ENCODE measurements around the gene ALDH1B1. TPM values are rescaled to one million over a fixed set of nuclear protein-coding genes. Genes with fewer than 3 reads are reported as not detected.

ALDH1B1 gene
- total and polyA plus RNA-seq, 2 donors (not counting 3 experiments of a cell fraction or from before 2014, with no cell fraction given) = 11.5 to 20.5 TPM

- Histone ChIP-seq H4K20me1 (replicated peaks; ENCODE audit: control insufficient read depth, extremely low read depth, insufficient read depth, low read length) (no peaks in the 10 kb centered on the region), H3K36me3 (ENCODE audit: control insufficient read depth in 2 of 2, extremely low read depth in 1 of 2, insufficient read depth in 2 of 2, low read length in 2 of 2) (no peaks in the 10 kb centered on the region), H3K27me3 (ENCODE audit: control insufficient read depth in 2 of 2, insufficient read depth in 2 of 2, low read length in 2 of 2) (peaks cover under 1 to 3% of the 10 kb centered on the region in 2 experiments), H3K9me3 (replicated peaks; ENCODE audit: control insufficient read depth, insufficient read depth, low read length) (no peaks in the 10 kb centered on the region), H3K4me2 (ENCODE audit: insufficient read depth, low read length) (no peak overlapping the region), H3K27ac (ENCODE audit: insufficient read depth, low read depth, low read length) (no peak overlapping the region), H2AFZ (ENCODE audit: low read depth, low read length) (no peak overlapping the region), H3K4me3 (replicated peaks in 1 of 3; ENCODE audit: insufficient read depth in 1 of 3, low read depth in 1 of 3, low read length in 3 of 3) (no peak overlapping the region), H3K4me1 (ENCODE audit: control insufficient read depth, extremely low read depth, insufficient read depth, low read length) (no peaks in the 10 kb centered on the region), H3K9me1 (replicated peaks; ENCODE audit: control insufficient read depth, extremely low read depth, insufficient read depth, low read length) (no peaks in the 10 kb centered on the region), H3K9ac (replicated peaks; ENCODE audit: extremely low read depth, insufficient read depth, low read length) (no peak overlapping the region), H3K79me2 (ENCODE audit: control insufficient read depth, insufficient read depth, low read length) (no peaks in the 10 kb centered on the region)
- no TSS peak for BruUV-seq (replicated peaks)
- FAIRE-seq (no peak), DNase-seq (ENCODE audit: low read depth, low spot score) (no peak)
- POLR2A ChIA-PET = no interaction called here
- no peak for TF ChIP-seq JUN (IDR thresholded peaks at IDR 0.05; ENCODE audit: borderline replicate concordance, insufficient read depth, insufficient read length, low read depth)
- dilution Hi-C loops (cut with MboI; ENCODE audit: extremely low pct_ligation_motif_present, low sequenced_read_pairs) (no loop called here), intact Hi-C loops (cut with micrococcal nuclease) (no loop called here)
- CTCF ChIA-PET = no interaction called here
Measured at GRCh38 chr9:38350529-38350928, 42.0 kb upstream of the ALDH1B1 start.

GRCh38 chr9:38352530-38353328 lies 39.8 kb upstream of the ALDH1B1 start:
- Histone ChIP-seq H3K27ac (ENCODE audit: insufficient read depth, low read depth, low read length) (no peak overlapping the region), H3K9me1 (replicated peaks; ENCODE audit: control insufficient read depth, extremely low read depth, insufficient read depth, low read length) (no peaks in the 10 kb centered on the region), H3K79me2 (ENCODE audit: control insufficient read depth, insufficient read depth, low read length) (no peaks in the 10 kb centered on the region), H3K27me3 (ENCODE audit: control insufficient read depth in 2 of 2, insufficient read depth in 2 of 2, low read length in 2 of 2) (peaks cover 2 to 3% of the 10 kb centered on the region in 2 experiments), H3K9ac (replicated peaks; ENCODE audit: extremely low read depth, insufficient read depth, low read length) (no peak overlapping the region), H3K4me3 (replicated peaks in 1 of 3; ENCODE audit: insufficient read depth in 1 of 3, low read depth in 1 of 3, low read length in 3 of 3) (no peak overlapping the region), H3K9me3 (replicated peaks; ENCODE audit: control insufficient read depth, insufficient read depth, low read length) (no peaks in the 10 kb centered on the region), H3K4me1 (ENCODE audit: control insufficient read depth, extremely low read depth, insufficient read depth, low read length) (no peaks in the 10 kb centered on the region), H2AFZ (ENCODE audit: low read depth, low read length) (no peak overlapping the region), H3K4me2 (ENCODE audit: insufficient read depth, low read length) (no peak overlapping the region), H4K20me1 (replicated peaks; ENCODE audit: control insufficient read depth, extremely low read depth, insufficient read depth, low read length) (no peaks in the 10 kb centered on the region), H3K36me3 (ENCODE audit: control insufficient read depth in 2 of 2, extremely low read depth in 1 of 2, insufficient read depth in 2 of 2, low read length in 2 of 2) (no peaks in the 10 kb centered on the region)
- TF ChIP-seq EZH2 (IDR thresholded peaks at IDR 0.05; ENCODE audit: borderline replicate concordance, low read depth, low read length, severe bottlenecking) = no peak
- TF ChIP-seq POLR2AphosphoS5 (IDR thresholded peaks at IDR 0.05; ENCODE audit: insufficient read depth, low read depth, low read length) = no peak
- no peak for TF ChIP-seq MYC (IDR thresholded peaks at IDR 0.05; ENCODE audit: low read depth, low read length)
- no peak for TF ChIP-seq POLR2A (IDR thresholded peaks at IDR 0.05; ENCODE audit: low read depth, low read length)
- TF ChIP-seq CTCF (IDR thresholded peaks at IDR 0.05; ENCODE audit: extremely low read depth in 1 of 2, insufficient read depth in 1 of 2, low read depth in 1 of 2, low read length in 2 of 2) = no peak
- no peak for TF ChIP-seq JUN (IDR thresholded peaks at IDR 0.05; ENCODE audit: borderline replicate concordance, insufficient read depth, insufficient read length, low read depth)
- no peak for TF ChIP-seq GATA2 (IDR thresholded peaks at IDR 0.05; ENCODE audit: insufficient read depth, insufficient read length, low read depth, low read length)
- TF ChIP-seq MAX (IDR thresholded peaks at IDR 0.05; ENCODE audit: insufficient read depth, insufficient read length) = no peak
- TF ChIP-seq FOS (IDR thresholded peaks at IDR 0.05; ENCODE audit: borderline replicate concordance, insufficient read depth, low read length) = no peak
- no peak for FAIRE-seq
- ChIA-PET POLR2A (no interaction called here), CTCF (interaction anchor here (0.8 to 1.6 kb wide), 3 partner anchors 12 to 439 kb away, joined by 3 read pairs; no protein-coding TSS in a partner anchor)
- dilution Hi-C loops (cut with MboI; ENCODE audit: extremely low pct_ligation_motif_present, low sequenced_read_pairs) (no loop called here), intact Hi-C loops (cut with micrococcal nuclease) (no loop called here)
- no peak for DNase-seq (ENCODE audit: low read depth, low spot score)
- no TSS peak for BruUV-seq (replicated peaks)

Measured in endothelial cell of umbilical vein (primary cell).